HepG2 (cell line): ENCODE results near the gene CRK. TPM values are rescaled to one million over a fixed set of nuclear protein-coding genes. Genes with fewer than 3 reads are reported as not detected.

Experiments
- ARID3A ChIP-seq: IDR thresholded peaks from 2 replicates; pipeline ENCODE4 v1.6.1; 2012; ENCODE audit warnings: low read depth, low read length, improper control_type of control experiment
- CHD2 ChIP-seq: IDR thresholded peaks from 2 replicates; pipeline ENCODE4 v1.6.1; 2011; ENCODE audit warnings: low read depth, low read length, improper control_type of control experiment
- DNMT3B ChIP-seq: conservative IDR thresholded peaks from 2 replicates; pipeline ENCODE4 v1.6.1; 2016; ENCODE audit warnings: missing biosample characterization, control low read depth
- DPF2 ChIP-seq: sonication (generic); formaldehyde crosslinking; IDR thresholded peaks from 2 replicates; pipeline ENCODE4 v1.4.0; 2020; ENCODE audit warnings: mild to moderate bottlenecking, low read depth, missing genetic modification reagents, borderline replicate concordance
- E2F1 ChIP-seq: sonication (generic); formaldehyde crosslinking; IDR thresholded peaks from 2 replicates; pipeline ENCODE4 v1.5.0; 2020; ENCODE audit warnings: missing genetic modification reagents
- FOSL1 ChIP-seq: sonication (generic); formaldehyde crosslinking; IDR thresholded peaks from 2 replicates; pipeline ENCODE4 v1.9.0; 2021; ENCODE audit warnings: missing genetic modification reagents, borderline replicate concordance
- GLI4 ChIP-seq: sonication (generic); formaldehyde crosslinking; IDR thresholded peaks from 2 replicates; pipeline ENCODE4 v1.5.1; 2020; ENCODE audit warnings: missing genetic modification reagents, mild to moderate bottlenecking, moderate library complexity, borderline replicate concordance
- HCFC1 ChIP-seq: fragments of 150-350 bp; IDR thresholded peaks from 2 replicates; pipeline ENCODE4 v1.6.1; 2014; ENCODE audit warnings: low read depth, low read length
- IRF9 ChIP-seq: sonication (generic); formaldehyde crosslinking; IDR thresholded peaks from 2 replicates; pipeline ENCODE4 v1.8.0; 2022; ENCODE audit warnings: missing genetic modification reagents, mild to moderate bottlenecking, borderline replicate concordance
- MAX ChIP-seq: IDR thresholded peaks from 2 replicates; pipeline ENCODE4 v1.6.1; 2012; ENCODE audit warnings: inconsistent platforms
- NR1H2 ChIP-seq: sonication (generic); formaldehyde crosslinking; IDR thresholded peaks from 2 replicates; pipeline ENCODE4 v1.8.1; 2022; ENCODE audit warnings: low read depth, missing genetic modification reagents, borderline replicate concordance
- PLSCR1 ChIP-seq: sonication (generic); formaldehyde crosslinking; IDR thresholded peaks from 2 replicates; pipeline ENCODE4 v1.5.0; 2020; ENCODE audit warnings: missing genetic modification reagents, mild to moderate bottlenecking, borderline replicate concordance
- RFX1 ChIP-seq: fragments of 450-650 bp; IDR thresholded peaks from 2 replicates; pipeline ENCODE4 v1.6.1; 2017
- RFX3 ChIP-seq: IDR thresholded peaks from 2 replicates; pipeline ENCODE4 v1.6.1; 2016; ENCODE audit warnings: missing biosample characterization, missing genetic modification reagents
- SAFB2 ChIP-seq: sonication (generic); formaldehyde crosslinking; IDR thresholded peaks from 2 replicates; pipeline ENCODE4 v1.5.1; 2020; ENCODE audit warnings: missing genetic modification reagents, low read depth, mild to moderate bottlenecking, borderline replicate concordance
- SCMH1 ChIP-seq: sonication (generic); formaldehyde crosslinking; IDR thresholded peaks from 2 replicates; pipeline ENCODE4 v1.9.0; 2021; ENCODE audit warnings: missing genetic modification reagents, mild to moderate bottlenecking, borderline replicate concordance
- SETDB1 ChIP-seq: sonication (generic); formaldehyde crosslinking; IDR thresholded peaks from 2 replicates; pipeline ENCODE4 v1.5.1; 2020; ENCODE audit warnings: missing genetic modification reagents, mild to moderate bottlenecking, borderline replicate concordance
- SRSF1 ChIP-seq: fragments of 200-400 bp; formaldehyde crosslinking; optimal IDR thresholded peaks from 2 replicates; pipeline ENCODE3; 2017; ENCODE audit warnings: mild to moderate bottlenecking, low read depth, low read length, moderate library complexity
- ZNF12 ChIP-seq: sonication (generic); formaldehyde crosslinking; IDR thresholded peaks from 2 replicates; pipeline ENCODE4 v1.5.0; 2020; ENCODE audit warnings: missing genetic modification reagents
- ZNF224 ChIP-seq: sonication (generic); formaldehyde crosslinking; IDR thresholded peaks from 2 replicates; pipeline ENCODE4 v1.5.0; 2020; ENCODE audit warnings: mild to moderate bottlenecking, missing genetic modification reagents
- ZNF251 ChIP-seq: sonication (generic); formaldehyde crosslinking; IDR thresholded peaks from 2 replicates; pipeline ENCODE4 v1.9.0; 2021; ENCODE audit warnings: mild to moderate bottlenecking, missing genetic modification reagents
- ZNF513 ChIP-seq: sonication (generic); formaldehyde crosslinking; conservative IDR thresholded peaks from 2 replicates; pipeline ENCODE4 v1.5.0; 2020; ENCODE audit warnings: missing genetic modification reagents
- ZNF557 ChIP-seq: sonication (generic); formaldehyde crosslinking; IDR thresholded peaks from 2 replicates; pipeline ENCODE4 v1.4.0; 2020; ENCODE audit warnings: missing genetic modification reagents
- ZNF589 ChIP-seq: sonication (generic); formaldehyde crosslinking; conservative IDR thresholded peaks from 2 replicates; pipeline ENCODE4 v1.8.0; 2022; ENCODE audit warnings: mild to moderate bottlenecking, moderate library complexity, missing genetic modification reagents
- ZNF839 ChIP-seq: sonication (generic); formaldehyde crosslinking; IDR thresholded peaks from 2 replicates; pipeline ENCODE4 v1.4.0; 2020; ENCODE audit warnings: missing genetic modification reagents, mild to moderate bottlenecking, borderline replicate concordance
- polyA plus RNA-seq, 8 experiments: library from polyadenylated mRNA; depleted of rRNA in 3 of 8; stranded (reverse) in 7 of 8; unstranded in 1 of 8; fragments of >200 nt; fragmentation: Illumina TruSeq in 4 of 8; extraction: Trizol in 4 of 8; gene quantifications; 2 replicates each; pipeline versions ENCODE4 v1.2.1 to v1.2.3, GENCODE V29; 2011 to 2016; ENCODE audit warnings: low read depth in 4 of 8, missing spikeins in 1 of 8, mixed read lengths in 1 of 8; ENCODE audit not compliant: insufficient read depth in 1 of 8
- total RNA-seq, 5 experiments: library from RNA; depleted of rRNA; stranded (reverse); fragments of >200 nt; fragmentation: Illumina TruSeq; extraction: Trizol; gene quantifications; 2 replicates each; pipeline ENCODE4 v1.2.3, GENCODE V29; 2016; ENCODE audit warnings: low read depth in 1 of 5

The CRK gene
- total and polyA plus RNA-seq, 2 of the 13 experiments (the other 11 are each of a cell fraction or from before 2014, with no cell fraction given): 47.4 to 54.2 TPM

GRCh38 chr17:1467898-1468492 lies 12.0 kb upstream of the CRK start (continued):
- no peak for TF ChIP-seq ARID3A
- no peak for TF ChIP-seq DNMT3B (CRISPR knock-in tag)
- TF ChIP-seq MAX: peak; percentile 69
- TF ChIP-seq DPF2 (CRISPR knock-in tag): no peak; the same call in 1 of the 2 replicates
- no peak for TF ChIP-seq ZNF251 (CRISPR knock-in tag)
- no peak for TF ChIP-seq FOSL1 (CRISPR knock-in tag)
- TF ChIP-seq ZNF12: no peak
- no peak for TF ChIP-seq NR1H2
- no peak for TF ChIP-seq RFX3
- no peak for TF ChIP-seq SETDB1 (CRISPR knock-in tag)
- no peak for TF ChIP-seq ZNF589 (CRISPR knock-in tag)
- no peak for TF ChIP-seq SRSF1
- TF ChIP-seq PLSCR1 (CRISPR knock-in tag): no peak
- TF ChIP-seq ZNF224 (CRISPR knock-in tag): no peak
- peak; percentile 46; the same call in 1 of the 2 replicates for TF ChIP-seq CHD2
- TF ChIP-seq ZNF557 (CRISPR knock-in tag): no peak
- no peak for TF ChIP-seq HCFC1
- 0 out of 2 replicates have a peak, but pooled peaks have one; percentile 73 for TF ChIP-seq GLI4 (CRISPR knock-in tag)
- TF ChIP-seq ZNF839 (CRISPR knock-in tag): peak; percentile 26; the same call in 1 of the 2 replicates
- no peak for TF ChIP-seq RFX1
- no peak for TF ChIP-seq E2F1 (CRISPR knock-in tag)
- TF ChIP-seq SAFB2 (CRISPR knock-in tag): no peak
- TF ChIP-seq ZNF513 (CRISPR knock-in tag): no peak
- no peak for TF ChIP-seq IRF9 (CRISPR knock-in tag)
- TF ChIP-seq SCMH1: no peak
